HG02623 (cell line): ENCODE measurements around the gene NCOR2.

ENCODE experiments used
- ATAC-seq: cut with Tn5 transposase; IDR thresholded peaks from one replicate; pipeline ENCODE4 v1.9.1; 2021; ENCODE audit warnings: moderate library complexity; ENCODE audit not compliant: unreplicated experiment

NCOR2 gene

DNA sequence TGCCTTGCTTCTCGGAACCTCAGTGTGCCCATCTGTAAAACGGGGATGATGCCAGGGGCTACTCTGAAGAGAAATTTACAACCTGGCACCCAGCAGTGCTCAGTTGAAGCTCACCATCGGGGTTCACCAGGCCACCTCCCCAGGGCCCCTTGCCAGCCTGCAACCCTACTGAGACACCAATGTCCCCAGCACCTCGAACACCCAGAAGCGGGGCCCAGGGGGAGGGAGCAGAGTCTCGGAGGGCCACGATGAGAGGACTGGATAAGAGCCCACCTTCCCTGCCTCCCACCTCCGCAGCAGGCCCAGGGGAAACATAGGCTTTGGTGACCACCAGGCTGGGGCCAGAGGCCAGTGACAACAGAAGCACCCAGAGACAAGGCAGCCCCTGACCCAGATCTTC is 22.4 kb downstream of the NCOR2 start:
- ATAC-seq, result no peak

GRCh38 chr12:124544311-124544970 is 23.0 kb downstream of the NCOR2 start:
- no peak for ATAC-seq

DNA sequence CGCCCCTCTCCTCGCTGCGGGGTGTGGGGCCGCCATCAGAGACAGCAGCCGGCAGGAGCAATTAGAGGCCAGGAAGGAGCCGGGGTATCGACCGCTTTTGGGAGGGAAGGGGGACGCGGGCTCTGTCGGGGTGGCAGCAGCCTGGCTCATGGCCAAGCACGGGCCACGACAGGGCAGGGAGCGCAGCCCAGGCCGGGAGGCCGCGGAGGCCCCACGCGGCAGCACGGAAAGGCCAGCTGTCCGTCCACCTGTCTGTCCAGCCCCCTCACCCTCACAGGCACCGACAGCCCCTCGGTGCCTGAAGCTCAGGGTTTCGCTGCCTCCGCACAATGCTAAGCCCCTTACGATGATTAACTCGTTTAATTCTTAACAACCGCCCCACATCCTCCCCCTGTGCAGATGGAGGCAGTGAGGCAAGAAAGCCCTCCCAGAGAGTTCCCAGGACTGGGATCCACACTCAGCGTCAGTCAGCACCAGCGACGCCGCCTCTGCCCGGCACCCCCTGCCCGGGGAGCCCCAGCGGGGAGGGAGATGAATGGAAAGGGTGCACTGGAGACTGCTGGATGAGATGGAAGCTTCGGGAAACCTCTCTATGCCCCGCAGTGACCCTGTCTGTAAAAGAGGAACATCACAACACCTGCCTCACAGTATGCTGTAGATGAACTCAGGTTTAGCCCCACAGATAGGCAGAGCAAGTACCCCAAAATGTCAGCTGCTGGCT is 23.7 kb downstream of the NCOR2 start:
- no peak for ATAC-seq

DNA sequence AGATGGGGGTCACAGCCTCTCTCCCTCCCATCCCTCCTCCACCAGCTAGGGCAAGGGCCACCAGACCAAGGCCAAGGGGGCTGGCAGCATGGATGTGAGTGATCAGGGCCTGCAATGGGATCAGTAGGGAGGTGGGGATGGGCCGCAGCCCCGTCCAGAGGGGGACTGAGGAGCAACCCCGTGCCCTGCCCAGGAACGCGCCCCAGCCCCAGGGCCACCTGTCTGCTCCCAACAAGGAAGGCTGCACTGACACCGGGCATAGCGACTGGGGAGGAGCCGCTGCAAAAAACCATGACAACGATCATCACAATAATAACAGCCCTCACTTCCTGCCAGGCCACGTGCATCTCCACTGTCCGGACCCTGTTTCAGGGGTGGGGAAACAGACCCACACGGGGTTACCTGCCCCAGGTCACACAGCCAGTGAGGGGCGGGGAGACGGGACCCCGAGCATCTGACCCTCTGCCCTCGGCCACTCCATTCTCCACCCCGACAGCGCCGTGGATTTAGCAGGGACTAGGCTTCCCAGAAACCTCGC is 24.3 kb downstream of the NCOR2 start:
- no peak for ATAC-seq

DNA sequence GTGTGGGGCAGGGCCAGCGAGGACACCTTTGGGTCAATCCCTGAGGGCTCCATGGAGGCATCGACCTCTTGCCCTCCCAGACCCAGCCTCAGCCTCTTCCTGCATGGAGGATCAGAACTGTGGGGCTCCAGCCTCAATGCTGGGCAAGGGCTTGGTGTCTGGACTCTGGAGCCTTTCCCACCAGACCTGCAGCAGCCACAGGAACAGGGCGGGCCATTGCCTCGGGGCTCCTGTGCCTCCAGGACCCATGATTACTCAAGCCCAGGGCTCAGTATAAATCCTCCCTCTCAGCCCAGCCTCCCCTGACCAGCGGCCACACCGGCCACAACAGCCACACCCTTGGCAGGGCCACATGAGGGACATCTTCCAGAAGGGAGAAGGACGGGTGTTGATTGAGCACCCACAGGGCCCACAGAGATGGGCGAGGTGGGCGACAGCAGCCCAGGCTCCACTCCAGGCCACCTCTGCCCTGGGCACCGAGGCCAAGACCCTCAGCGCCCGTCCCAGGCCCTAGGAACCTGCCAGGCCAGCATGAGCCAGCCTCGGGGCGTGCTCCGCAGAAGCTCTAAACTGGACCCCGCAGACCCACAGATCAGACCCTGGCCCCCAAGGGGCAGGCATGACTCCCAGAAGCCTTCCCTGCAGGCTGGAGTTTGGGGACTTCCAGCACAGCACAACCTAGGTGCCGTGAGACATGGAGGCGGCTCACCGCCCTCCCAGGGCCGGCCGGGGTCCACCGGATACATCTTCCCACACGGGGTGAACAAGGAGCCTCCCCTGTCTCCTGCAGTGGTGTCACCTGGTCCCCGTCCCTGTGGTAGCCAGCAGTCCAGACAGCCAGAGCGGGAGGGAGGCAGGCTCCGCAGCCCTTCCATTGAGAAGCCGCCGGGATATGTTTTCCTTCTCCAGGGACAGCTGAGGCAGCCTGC is 25.1 kb downstream of the NCOR2 start:
- ATAC-seq, result no peak

DNA sequence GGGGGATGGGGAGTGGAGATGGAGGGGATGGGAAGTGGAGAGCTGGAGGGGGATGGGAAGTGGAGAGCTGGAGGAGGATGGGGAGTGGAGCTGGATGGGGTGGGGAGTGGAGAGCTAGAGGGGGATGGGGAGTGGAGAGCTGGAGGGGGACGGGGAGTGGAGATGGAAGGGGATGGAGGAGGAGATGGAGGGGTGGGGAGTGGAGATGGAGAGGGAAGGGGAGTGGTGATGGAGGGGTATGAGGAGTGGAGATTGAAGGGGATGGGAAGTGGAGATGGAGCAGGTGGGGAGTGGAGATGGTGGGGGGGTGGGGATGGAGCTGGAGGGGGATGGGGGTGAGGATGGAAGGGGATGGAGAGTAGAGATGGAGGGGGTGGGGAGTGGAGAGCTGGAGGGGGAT is 26.1 kb downstream of the NCOR2 start:
- ATAC-seq, result no peak

GRCh38 chr12:124539084-124540041 is 28.0 kb downstream of the NCOR2 start:
- ATAC-seq, result no peak

DNA sequence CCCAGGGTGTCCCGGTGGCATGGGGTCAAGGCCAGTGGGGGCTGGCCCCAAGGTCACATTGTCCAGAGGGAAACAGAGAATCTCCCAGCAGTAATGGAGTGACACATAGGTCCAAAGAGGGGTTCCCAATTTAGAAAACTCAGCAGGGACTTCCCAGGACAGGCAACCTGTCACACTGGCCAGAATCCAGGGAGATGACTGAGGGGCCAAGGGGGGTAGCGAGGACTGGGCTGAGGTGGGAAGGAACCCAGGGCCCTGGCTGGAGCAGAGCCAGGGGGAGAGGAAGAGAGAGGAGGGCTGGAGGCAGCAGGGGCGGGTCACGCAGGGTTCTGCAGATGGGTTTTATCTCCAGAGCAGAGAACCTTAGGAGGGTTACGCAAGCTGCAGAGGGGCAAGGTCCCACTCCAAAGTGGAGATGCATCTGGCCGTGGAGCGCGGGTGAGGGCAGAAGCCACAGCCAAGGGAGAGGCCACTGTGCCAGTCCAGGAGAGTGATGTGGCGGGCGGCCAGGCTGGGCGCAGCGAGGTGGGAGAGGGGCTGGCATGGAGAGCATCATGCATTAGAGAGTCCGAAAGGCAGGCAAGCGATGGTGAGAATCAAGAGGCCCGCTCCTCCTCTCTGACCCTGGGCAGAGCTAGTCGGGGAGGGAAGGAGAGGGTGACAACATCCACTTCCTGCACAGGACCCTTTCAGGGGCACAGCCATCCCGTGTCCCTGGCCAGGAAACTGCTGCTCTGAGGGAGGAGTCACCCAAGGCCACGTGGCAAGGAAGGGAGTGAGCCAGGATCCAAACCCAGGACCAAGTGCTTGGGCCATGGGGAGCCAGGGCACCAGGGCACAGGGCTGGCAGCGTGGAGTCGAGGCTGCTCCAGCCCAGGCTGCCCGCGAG is 29.0 kb downstream of the NCOR2 start:
- no peak for ATAC-seq

- ATAC-seq, result no peak
Observed at GRCh38 chr12:124537525-124538193, 29.8 kb downstream of the NCOR2 start.

DNA sequence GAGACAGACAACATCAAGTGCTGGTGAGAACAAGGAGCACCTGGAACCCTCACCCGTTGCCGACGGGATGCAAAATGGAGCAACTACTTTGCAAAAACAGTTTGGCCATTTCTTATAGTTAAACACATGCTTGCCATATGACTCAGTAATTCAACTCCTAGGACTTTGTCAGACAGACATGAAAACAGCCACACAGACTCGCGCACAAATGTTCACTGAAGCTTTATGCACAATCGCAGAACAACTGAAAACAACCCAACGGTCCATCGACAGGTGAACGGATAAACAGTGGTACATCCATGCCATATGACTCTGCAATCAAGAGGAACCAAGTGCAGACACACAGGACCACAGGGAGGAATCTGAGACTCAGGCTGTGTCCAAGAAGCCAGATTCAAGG is 30.8 kb downstream of the NCOR2 start:
- ATAC-seq, result no peak

- ATAC-seq, result no peak
Observed at GRCh38 chr12:124534776-124535740, 32.4 kb downstream of the NCOR2 start.

- ATAC-seq, result no peak
Observed at GRCh38 chr12:124533456-124533855, 34.0 kb downstream of the NCOR2 start.

DNA sequence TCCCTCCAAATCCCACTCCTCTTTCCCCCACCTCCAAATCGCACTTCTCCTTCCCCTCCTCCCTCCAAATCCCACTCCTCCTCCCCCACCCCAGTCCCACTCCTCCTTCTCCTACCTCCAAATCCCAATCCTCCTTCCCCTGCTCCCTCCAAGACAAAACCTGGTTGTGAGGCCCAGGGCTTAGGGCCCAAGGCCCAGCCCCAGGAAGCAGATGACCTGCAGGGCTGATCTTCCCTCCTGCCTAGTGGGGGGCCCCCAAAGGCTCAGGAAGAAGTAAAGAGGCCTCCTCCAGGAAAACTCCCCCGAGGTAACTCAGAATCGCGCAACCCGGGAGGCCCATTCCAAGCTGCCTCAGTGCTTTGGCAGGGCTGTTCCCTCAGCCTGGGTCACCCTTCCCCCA is 34.4 kb downstream of the NCOR2 start:
- no peak for ATAC-seq

GRCh38 chr12:124532331-124532750 is 35.1 kb downstream of the NCOR2 start:
- ATAC-seq, result no peak

- no peak for ATAC-seq
Observed at GRCh38 chr12:124531906-124532305, 35.5 kb downstream of the NCOR2 start.

GRCh38 chr12:124531281-124531745 is 36.1 kb downstream of the NCOR2 start:
- no peak for ATAC-seq

DNA sequence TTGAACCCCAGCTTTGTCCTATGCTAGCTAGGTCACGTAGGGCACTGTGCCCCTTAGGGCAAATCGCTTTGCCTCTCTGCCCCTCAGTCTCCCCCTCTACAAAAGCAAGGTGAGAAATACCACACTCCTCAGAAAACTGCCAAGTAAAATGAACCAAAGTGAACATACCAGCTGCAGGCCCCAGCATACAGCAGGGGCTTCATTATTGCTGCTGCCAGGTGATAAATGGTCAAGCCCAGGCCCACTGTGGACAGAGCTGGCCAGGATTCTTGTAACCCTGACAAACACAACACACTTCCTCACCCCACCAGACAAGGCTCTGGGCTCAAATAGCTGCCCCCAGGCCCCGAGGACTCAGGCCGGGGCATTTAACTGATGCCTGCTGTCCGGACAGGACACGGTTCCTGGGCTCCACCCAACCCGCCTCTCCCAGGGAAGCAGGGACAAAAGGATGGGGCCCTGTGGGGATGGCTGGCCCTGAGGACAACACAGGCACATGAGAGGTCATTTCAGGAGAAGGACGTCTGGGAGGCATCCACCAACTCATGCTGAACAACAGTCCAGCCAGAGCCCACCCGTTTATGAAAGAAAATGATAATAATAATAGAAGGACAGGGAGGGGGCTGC is 36.7 kb downstream of the NCOR2 start:
- ATAC-seq, result no peak
